NCI-H2107 (cell line): ENCODE results near the gene PUDP.

ENCODE experiments used
- DNase-seq: peaks from one replicate; lab custom pipeline; 2025; lab: John Stamatoyannopoulos, UW

PUDP gene

GRCh38 chrX:7146703-7147412 is 1.1 kb downstream of the PUDP start:
- no peak for DNase-seq

GRCh38 chrX:7146020-7146702 is 1.8 kb downstream of the PUDP start:
- no peak for DNase-seq

- DNase-seq = no peak
Observed at GRCh38 chrX:7145454-7145853, 2.5 kb downstream of the PUDP start.

- DNase-seq = no peak
Observed at GRCh38 chrX:7143941-7144525, 3.9 kb downstream of the PUDP start.

GRCh38 chrX:7143076-7143475 is 4.9 kb downstream of the PUDP start:
- no peak for DNase-seq

- DNase-seq = no peak
Observed at GRCh38 chrX:7139202-7140081, 8.5 kb downstream of the PUDP start.

GRCh38 chrX:7134981-7135380 is 13.0 kb downstream of the PUDP start:
- no peak for DNase-seq

- DNase-seq = no peak
Observed at GRCh38 chrX:7133050-7133440, 14.9 kb downstream of the PUDP start.

GRCh38 chrX:7132335-7133049 is 15.5 kb downstream of the PUDP start:
- no peak for DNase-seq

GRCh38 chrX:7131621-7132020 is 16.3 kb downstream of the PUDP start:
- DNase-seq = no peak

- DNase-seq = no peak
Observed at GRCh38 chrX:7127056-7127455, 20.9 kb downstream of the PUDP start.

- no peak for DNase-seq
Observed at GRCh38 chrX:7120878-7121219, 27.1 kb downstream of the PUDP start.

- DNase-seq = no peak
Observed at GRCh38 chrX:7119950-7120877, 27.7 kb downstream of the PUDP start.

GRCh38 chrX:7117587-7117986 is 30.4 kb downstream of the PUDP start:
- no peak for DNase-seq

- DNase-seq = no peak
Observed at GRCh38 chrX:7116081-7116480, 31.9 kb downstream of the PUDP start.

GRCh38 chrX:7115557-7115956 is 32.4 kb downstream of the PUDP start:
- DNase-seq = no peak

- DNase-seq = no peak
Observed at GRCh38 chrX:7112071-7112470, 35.9 kb downstream of the PUDP start.

GRCh38 chrX:7111518-7111917 is 36.4 kb downstream of the PUDP start:
- no peak for DNase-seq

- no peak for DNase-seq
Observed at GRCh38 chrX:7110821-7111276, 37.1 kb downstream of the PUDP start.
